ENCODE measurements around the gene SPOCD1.

The SPOCD1 gene

DNA sequence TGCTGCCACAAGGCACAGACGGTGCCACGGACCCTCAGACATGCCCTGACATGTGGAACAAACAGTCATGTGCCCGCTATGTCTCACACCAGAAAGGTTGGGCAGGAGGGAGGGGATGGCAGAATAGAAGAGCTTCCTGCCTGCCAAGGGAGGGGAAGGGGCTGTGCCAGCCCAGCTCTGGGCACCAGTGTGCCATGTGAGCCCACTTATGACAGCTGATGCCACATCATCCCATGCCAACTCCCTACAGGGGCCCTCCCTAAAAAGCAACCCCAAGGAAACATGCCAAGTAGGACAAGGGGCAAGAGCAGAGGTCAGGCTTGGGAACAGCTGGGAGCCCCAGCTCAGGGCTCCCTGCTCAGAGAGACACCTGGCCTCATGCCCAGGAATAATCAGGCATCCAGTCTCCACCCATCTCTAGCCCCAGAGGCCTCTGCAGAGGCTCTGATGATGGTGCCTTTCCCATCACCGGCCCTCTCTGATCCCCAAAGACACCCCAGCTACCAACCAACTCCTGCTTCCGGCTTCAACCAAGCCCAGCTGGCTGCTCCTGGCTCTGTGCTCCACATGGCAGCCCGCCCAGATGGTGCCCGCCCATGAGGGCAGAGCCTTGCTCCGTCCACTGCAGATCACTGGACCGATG is 62.0 kb downstream of the SPOCD1 start:
- no peak for DNase-seq

GRCh38 chr1:31752952-31753475 is 62.8 kb downstream of the SPOCD1 start:
- DNase-seq, result no peak

- no peak for DNase-seq
These were observed 63.6 kb downstream of the SPOCD1 start for GRCh38 chr1:31752258-31752657.

- DNase-seq, result no peak
These were observed 64.0 kb downstream of the SPOCD1 start for GRCh38 chr1:31751822-31752241.

- DNase-seq, result peak; percentile 71
These were observed 64.8 kb downstream of the SPOCD1 start for GRCh38 chr1:31750858-31751510.

DNA sequence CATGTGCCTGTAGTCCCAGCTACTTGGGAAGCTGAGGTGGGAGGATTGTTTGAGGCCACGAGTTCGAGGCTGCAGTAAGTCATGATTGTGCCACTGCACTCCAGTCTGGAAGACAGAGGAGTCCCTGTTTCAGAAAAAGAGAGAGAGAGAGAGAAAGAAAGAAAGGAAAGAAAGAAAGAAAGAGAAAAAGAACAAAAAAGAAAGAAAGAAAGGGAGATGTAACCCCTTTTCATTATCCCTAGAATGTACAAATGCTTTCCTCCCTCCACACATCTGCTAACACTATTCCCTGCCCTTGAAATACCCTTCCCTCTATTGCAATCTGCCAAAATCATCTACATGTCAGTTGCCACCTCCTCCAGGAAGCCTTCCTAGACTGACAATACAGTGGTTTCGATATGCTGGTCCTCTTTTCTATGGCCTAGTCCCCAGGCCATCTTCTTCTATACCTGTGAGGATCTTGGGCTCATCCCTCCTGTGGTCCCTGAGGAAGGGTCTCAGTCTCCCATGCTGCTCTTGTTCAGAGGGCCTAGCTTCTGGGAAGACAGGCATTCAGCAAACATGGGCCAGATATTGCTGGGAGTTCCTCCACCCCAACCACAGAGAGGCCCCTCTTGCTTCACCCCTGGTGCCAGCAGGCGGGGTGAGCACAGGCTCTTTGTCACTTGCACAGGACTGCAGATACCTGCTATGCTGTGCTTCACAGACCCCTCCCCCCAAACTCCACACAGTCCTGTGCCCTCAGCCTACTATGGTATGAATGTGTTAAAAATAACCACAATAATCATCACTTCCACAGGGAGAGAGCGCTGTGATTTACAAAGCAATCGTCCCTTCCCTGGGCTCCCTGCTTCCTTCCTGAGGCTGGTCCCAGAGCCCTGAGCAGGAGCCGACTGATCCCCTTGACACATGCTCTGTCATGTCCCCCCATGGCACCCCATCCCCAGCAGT is 65.8 kb downstream of the SPOCD1 start:
- no peak for DNase-seq

GRCh38 chr1:31748365-31748764 is 67.5 kb downstream of the SPOCD1 start:
- peak; percentile 46 for DNase-seq

DNA sequence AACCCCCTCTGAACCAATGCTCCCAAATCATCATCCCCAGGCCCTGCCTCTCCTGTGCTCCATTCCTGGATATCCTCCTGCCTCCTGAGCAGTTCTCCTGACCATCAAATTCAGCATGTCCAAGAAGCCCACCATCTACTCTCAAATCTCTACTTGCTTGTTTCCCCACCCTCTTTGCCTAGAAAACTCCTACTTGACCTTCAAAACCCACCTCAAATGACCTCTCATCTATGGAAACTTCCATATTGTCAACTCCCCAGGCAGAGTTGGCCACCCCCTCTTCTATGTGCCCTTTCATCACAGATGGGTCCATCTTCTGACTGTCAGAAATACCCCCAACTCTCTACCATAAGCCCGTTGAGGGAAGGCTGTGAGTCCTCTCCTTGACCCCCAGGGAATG is 68.5 kb downstream of the SPOCD1 start:
- DNase-seq, result no peak

DNA sequence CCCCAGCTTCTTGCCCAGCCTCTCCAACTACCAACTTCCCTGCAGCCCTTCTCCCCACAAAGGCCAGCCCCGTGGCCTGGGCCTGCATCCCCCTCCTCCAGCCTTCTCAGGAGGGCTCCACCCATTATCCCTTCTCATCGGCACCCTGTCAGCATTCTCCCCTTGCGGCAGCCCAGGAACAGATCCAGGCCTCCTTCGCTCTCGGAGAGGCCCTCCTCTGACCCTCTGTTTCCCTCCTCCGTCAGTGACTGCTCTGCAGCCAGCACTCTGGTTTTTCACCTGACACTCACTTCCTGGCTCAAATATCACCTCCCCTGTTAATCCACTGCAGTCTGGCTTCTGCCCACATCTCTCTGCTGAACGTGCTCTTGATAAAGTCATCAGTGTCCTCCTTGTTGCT is 69.1 kb downstream of the SPOCD1 start:
- DNase-seq, result no peak

- DNase-seq, result no peak
These were observed 69.7 kb downstream of the SPOCD1 start for GRCh38 chr1:31745946-31746670.

GRCh38 chr1:31745096-31745945 is 70.5 kb downstream of the SPOCD1 start:
- peak; percentile 74 for DNase-seq

GRCh38 chr1:31744165-31744888 is 71.5 kb downstream of the SPOCD1 start:
- DNase-seq, result no peak

- DNase-seq, result no peak
These were observed 73.2 kb downstream of the SPOCD1 start for GRCh38 chr1:31742462-31743212.

All from NCI-H226 (cell line).